Cardiac muscle cell (in vitro differentiated cells and primary cell): ENCODE results near the gene DPYD. TPM values are rescaled to one million over a fixed set of nuclear protein-coding genes. Genes with fewer than 3 reads are reported as not detected.
A peak's percentile ranks its signal among the peaks of the same experiment; 100 is the strongest.

ENCODE experiments used
- DNase-seq, 2 donors: peaks; one replicate each; pipeline versions ENCODE4 v3.0.0 to v3.0.0-alpha.2; 2010 to 2017; ENCODE audit warnings: low read depth in 1 of 2, low spot score in 1 of 2
- H3K27ac ChIP-seq: fragments of 200-600 bp; sonication (generic); 2 replicates; pipeline ENCODE4 v1.5.1; 2016
- H3K27me3 ChIP-seq: fragments of 200-600 bp; sonication (generic); 2 replicates; pipeline ENCODE4 v1.6.0; 2016; ENCODE audit warnings: control low read depth
- H3K36me3 ChIP-seq: fragments of 200-600 bp; sonication (generic); 2 replicates; pipeline ENCODE4 v1.5.1; 2016; ENCODE audit warnings: control low read depth
- H3K4me1 ChIP-seq: fragments of 200-600 bp; sonication (generic); 2 replicates; pipeline ENCODE4 v1.8.1; 2017; ENCODE audit warnings: low read depth, mild to moderate bottlenecking, mixed run types
- H3K4me3 ChIP-seq: fragments of 200-600 bp; sonication (generic); 2 replicates; pipeline ENCODE4 v1.5.1; 2016; ENCODE audit warnings: mild to moderate bottlenecking
- H3K9me3 ChIP-seq: fragments of 200-600 bp; sonication (generic); 2 replicates; pipeline ENCODE4 v1.5.1; 2017; ENCODE audit warnings: low read depth, mild to moderate bottlenecking, control low read depth
- CTCF ChIP-seq: IDR thresholded peaks from 2 replicates; pipeline ENCODE4 v1.5.1; 2012; ENCODE audit warnings: low read depth, mild to moderate bottlenecking, low read length
- polyA plus RNA-seq: library from polyadenylated mRNA; unstranded; fragments of >200 nt; fragmentation: Nextera tagmentation; extraction: Ambion mirVana; gene quantifications from 2 replicates; pipeline ENCODE4 v1.2.1, GENCODE V29; 2016
- total RNA-seq: library from RNA; depleted of rRNA; stranded (reverse); fragments of >200 nt; gene quantifications from 2 replicates; pipeline ENCODE4 v1.2.3, GENCODE V29; 2016

DPYD gene
- total and polyA plus RNA-seq, 2 experiments from 2014 or later: 0.66 to 2.0 TPM

GRCh38 chr1:97069312-97069711, 851.5 kb downstream of the DPYD start:
- TF ChIP-seq CTCF: no peak
- Histone ChIP-seq H3K9me3 (no peaks in the 10 kb centered on the region), H3K27ac (no peak overlapping the region), H3K4me1 (no peaks in the 10 kb centered on the region), H3K36me3 (no peaks in the 10 kb centered on the region), H3K27me3 (no peaks in the 10 kb centered on the region), H3K4me3 (no peak overlapping the region)
- DNase-seq: no peak

GRCh38 chr1:97066860-97067259, 854.0 kb downstream of the DPYD start:
- H3K36me3 ChIP-seq: no peaks in the 10 kb centered on the region
- no peak for TF ChIP-seq CTCF
- H3K27ac ChIP-seq: no peak overlapping the region

GRCh38 chr1:97063532-97063931, 857.3 kb downstream of the DPYD start:
- no peak overlapping the region for H3K4me3 ChIP-seq
- H3K4me1 ChIP-seq: no peaks in the 10 kb centered on the region
- H3K27ac ChIP-seq: no peak overlapping the region
- peak in 1 of 2 donors; percentile 25 for DNase-seq
- H3K36me3 ChIP-seq: no peaks in the 10 kb centered on the region
- no peaks in the 10 kb centered on the region for H3K27me3 ChIP-seq
- H3K9me3 ChIP-seq: peaks cover 2% of the 10 kb centered on the region
- no peak for TF ChIP-seq CTCF

More at GRCh38 chr1:97066860-97067259, 854.0 kb downstream of the DPYD start:
- H3K4me1 ChIP-seq: no peaks in the 10 kb centered on the region
- no peaks in the 10 kb centered on the region for H3K9me3 ChIP-seq
- no peaks in the 10 kb centered on the region for H3K27me3 ChIP-seq
- DNase-seq: no peak
- H3K4me3 ChIP-seq: no peak overlapping the region

- H3K27me3 ChIP-seq: no peaks in the 10 kb centered on the region
- H3K36me3 ChIP-seq: no peaks in the 10 kb centered on the region
- DNase-seq: no peak
- H3K4me1 ChIP-seq: no peaks in the 10 kb centered on the region
- H3K4me3 ChIP-seq: no peak overlapping the region
- no peak overlapping the region for H3K27ac ChIP-seq
- peaks cover 2% of the 10 kb centered on the region for H3K9me3 ChIP-seq
- no peak for TF ChIP-seq CTCF
These were observed 859.2 kb downstream of the DPYD start for GRCh38 chr1:97061604-97062003.

- H3K27ac ChIP-seq: no peak overlapping the region
- no peak for TF ChIP-seq CTCF
- H3K4me1 ChIP-seq: no peaks in the 10 kb centered on the region
- no peaks in the 10 kb centered on the region for H3K27me3 ChIP-seq
- H3K4me3 ChIP-seq: no peak overlapping the region
- H3K9me3 ChIP-seq: peaks cover 2% of the 10 kb centered on the region
- no peak for DNase-seq
- no peaks in the 10 kb centered on the region for H3K36me3 ChIP-seq
These were observed 864.4 kb downstream of the DPYD start for GRCh38 chr1:97056386-97056785.

GRCh38 chr1:97053268-97053667, 867.6 kb downstream of the DPYD start:
- no peaks in the 10 kb centered on the region for H3K36me3 ChIP-seq
- H3K27me3 ChIP-seq: no peaks in the 10 kb centered on the region
- no peaks in the 10 kb centered on the region for H3K4me1 ChIP-seq
- no peak for DNase-seq
- H3K27ac ChIP-seq: no peak overlapping the region
- H3K9me3 ChIP-seq: no peaks in the 10 kb centered on the region
- H3K4me3 ChIP-seq: no peak overlapping the region
- TF ChIP-seq CTCF: no peak
